ENCODE data around the gene BMS1.

DNA sequence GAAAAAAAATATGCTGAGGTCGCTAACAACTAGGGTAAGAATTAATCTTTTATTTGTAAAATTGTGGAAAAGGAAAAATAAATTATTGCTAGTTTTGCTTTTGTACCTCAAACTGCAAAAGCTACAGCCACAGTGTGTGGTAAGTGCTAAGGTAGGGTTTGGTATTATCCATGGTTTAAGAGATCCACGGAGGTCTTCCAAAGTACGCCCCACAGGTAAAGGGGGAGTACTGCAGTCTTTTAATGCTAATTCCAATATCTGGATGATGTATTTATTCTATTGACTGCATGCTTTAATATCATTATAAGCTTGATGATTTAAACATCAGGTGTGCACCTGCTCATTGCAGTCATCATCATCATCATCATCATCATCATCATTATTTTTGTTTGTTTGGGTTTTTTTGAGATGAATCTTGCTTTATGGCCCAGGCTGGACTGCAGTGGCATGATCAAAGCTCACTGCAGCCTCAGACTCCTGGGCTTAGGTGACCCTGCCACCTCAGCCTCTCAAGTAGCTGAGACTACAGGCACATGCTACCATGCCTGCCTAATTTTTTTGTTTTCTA, 38.4 kb upstream of the BMS1 start:
- TF ChIP-seq, protein P1, sequence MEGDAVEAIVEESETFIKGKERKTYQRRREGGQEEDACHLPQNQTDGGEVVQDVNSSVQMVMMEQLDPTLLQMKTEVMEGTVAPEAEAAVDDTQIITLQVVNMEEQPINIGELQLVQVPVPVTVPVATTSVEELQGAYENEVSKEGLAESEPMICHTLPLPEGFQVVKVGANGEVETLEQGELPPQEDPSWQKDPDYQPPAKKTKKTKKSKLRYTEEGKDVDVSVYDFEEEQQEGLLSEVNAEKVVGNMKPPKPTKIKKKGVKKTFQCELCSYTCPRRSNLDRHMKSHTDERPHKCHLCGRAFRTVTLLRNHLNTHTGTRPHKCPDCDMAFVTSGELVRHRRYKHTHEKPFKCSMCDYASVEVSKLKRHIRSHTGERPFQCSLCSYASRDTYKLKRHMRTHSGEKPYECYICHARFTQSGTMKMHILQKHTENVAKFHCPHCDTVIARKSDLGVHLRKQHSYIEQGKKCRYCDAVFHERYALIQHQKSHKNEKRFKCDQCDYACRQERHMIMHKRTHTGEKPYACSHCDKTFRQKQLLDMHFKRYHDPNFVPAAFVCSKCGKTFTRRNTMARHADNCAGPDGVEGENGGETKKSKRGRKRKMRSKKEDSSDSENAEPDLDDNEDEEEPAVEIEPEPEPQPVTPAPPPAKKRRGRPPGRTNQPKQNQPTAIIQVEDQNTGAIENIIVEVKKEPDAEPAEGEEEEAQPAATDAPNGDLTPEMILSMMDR (IDR thresholded peaks at IDR 0.05) = no peak
- TF ChIP-seq POLR2A (IDR thresholded peaks at IDR 0.05) = no peak
